Pons (tissue), 1 donor: ENCODE data around the gene CTRB2.
"Not testable (repeated sequence)": the region's sequence is repeated elsewhere in the genome, so short reads cannot be mapped to it uniquely, and the experiment has no call there.

Experiments used
- DNase-seq: peaks from one replicate; pipeline ENCODE4 v3.0.0-alpha.2; 2016; ENCODE audit warnings: low spot score

CTRB2 gene

GRCh38 chr16:75205438-75205837 is 1.5 kb downstream of the CTRB2 start:
- DNase-seq = not testable (repeated sequence)

DNA sequence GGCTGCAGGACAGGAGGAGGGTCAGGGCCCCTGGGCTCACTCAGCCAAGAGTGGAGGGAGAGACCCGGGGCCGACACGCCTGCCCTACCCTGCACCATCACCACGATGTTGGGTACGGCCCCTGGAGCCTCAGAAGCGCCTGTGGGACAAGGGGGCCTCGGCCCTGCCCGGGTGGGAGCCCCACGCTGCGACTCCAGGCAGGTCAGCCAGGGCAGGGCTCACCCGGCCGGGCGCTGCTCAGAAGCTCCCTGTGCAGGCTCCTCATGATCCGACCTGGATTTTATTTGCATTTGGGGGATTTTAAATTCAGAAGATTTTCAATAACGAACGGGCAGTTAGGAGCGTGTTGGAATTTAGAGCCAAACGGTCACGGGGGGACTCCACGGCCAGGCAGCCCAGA is 2.1 kb downstream of the CTRB2 start:
- not testable (repeated sequence) for DNase-seq

GRCh38 chr16:75204410-75204758 is 2.6 kb downstream of the CTRB2 start:
- DNase-seq = no peak

GRCh38 chr16:75203667-75204409 is 3.1 kb downstream of the CTRB2 start:
- DNase-seq = no peak

DNA sequence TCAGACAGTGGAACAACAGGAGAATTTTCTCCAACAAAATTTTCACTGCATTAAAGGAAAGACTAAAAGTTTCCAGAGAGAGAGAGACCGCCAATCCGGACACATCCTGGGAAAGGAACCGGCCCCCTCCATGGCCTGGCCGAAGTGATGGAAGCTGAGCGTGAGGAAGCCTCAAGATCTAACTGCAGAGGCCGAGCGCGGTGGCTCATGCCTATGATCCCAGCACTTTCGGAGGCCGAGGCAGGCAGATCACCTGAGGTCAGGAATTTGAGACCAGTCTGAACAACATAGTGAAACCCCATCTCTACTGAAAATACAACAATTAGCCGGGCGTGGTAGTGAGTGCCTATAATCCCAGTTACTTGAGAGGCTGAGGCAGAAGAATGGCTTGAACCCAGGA is 3.9 kb downstream of the CTRB2 start:
- DNase-seq = no peak

DNA sequence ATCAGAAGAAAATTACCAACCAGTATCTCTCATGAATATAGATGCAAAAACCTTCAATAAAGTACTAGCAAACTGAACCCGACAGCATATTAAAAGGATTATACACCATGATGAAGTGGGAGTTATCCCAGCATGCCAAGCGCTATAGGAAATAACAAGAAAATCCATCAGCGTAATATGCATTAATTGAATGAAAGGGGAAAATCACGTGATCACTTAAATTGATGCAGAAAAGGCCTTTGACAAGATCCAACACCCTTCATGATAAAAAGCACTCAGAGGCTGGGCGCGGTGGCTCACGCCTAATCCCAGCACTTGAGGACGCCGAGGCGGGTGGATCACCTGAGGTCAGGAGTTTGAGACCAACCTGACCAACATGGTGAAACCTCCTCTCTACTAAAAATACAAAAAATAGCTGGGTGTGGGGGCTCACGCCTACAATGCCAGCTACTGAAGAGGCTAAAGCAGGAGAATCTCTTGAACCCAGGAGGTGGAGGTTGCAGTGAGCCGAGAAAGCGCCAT is 4.8 kb downstream of the CTRB2 start:
- DNase-seq = no peak

DNA sequence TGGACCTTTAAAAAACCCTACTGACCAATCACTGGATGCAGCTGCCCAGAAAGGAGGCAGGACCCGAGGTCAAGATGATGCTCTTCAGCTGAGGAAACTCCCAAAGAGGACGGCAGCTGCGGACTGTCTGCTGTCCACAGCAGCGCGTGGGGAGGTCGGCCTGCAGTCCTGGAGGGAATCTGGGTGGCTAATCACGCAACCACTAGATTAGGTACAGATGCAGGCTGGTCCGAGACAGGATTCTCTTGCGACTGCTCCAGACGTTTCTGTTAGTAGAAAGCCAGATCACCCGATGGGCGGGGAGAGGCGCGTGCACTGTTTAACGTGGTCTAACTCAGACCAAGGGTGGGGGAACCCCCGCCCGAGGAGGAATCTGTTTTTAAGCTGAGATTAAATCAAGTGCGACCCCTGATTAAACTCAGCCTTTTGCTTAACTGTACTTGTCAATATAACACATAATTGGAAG is 8.8 kb downstream of the CTRB2 start:
- no peak for DNase-seq

DNA sequence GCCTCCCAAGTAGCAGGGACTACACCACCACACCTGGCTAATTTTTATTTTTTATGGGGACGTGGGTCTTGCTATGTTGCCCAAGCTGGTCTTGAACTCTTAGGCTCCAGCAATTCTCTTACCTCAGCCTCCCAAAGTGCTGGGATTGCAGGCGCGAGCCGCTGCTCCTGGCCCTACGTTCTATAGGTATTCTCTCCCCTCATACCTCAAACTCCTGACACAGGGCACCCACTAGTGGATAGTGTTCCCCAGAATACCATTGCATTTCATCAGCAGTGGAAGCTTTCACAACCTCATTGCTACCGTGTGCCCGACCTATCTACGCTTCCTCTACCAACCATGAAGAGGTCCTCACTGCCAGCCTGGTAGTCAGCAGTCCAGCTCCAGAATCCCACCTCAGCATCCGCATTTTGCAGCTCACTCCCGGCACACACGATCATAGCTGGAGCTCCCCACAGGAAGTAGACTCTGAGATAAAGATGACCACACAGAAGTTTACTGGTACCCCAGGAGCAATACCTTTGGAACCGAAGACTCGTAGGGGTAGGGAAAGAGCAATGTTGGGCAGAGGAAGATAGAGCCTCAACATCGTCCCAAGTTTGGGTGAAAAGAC is 9.3 kb downstream of the CTRB2 start:
- DNase-seq = no peak

- no peak for DNase-seq
Observed at GRCh38 chr16:75196836-75197235, 10.1 kb downstream of the CTRB2 start.

DNA sequence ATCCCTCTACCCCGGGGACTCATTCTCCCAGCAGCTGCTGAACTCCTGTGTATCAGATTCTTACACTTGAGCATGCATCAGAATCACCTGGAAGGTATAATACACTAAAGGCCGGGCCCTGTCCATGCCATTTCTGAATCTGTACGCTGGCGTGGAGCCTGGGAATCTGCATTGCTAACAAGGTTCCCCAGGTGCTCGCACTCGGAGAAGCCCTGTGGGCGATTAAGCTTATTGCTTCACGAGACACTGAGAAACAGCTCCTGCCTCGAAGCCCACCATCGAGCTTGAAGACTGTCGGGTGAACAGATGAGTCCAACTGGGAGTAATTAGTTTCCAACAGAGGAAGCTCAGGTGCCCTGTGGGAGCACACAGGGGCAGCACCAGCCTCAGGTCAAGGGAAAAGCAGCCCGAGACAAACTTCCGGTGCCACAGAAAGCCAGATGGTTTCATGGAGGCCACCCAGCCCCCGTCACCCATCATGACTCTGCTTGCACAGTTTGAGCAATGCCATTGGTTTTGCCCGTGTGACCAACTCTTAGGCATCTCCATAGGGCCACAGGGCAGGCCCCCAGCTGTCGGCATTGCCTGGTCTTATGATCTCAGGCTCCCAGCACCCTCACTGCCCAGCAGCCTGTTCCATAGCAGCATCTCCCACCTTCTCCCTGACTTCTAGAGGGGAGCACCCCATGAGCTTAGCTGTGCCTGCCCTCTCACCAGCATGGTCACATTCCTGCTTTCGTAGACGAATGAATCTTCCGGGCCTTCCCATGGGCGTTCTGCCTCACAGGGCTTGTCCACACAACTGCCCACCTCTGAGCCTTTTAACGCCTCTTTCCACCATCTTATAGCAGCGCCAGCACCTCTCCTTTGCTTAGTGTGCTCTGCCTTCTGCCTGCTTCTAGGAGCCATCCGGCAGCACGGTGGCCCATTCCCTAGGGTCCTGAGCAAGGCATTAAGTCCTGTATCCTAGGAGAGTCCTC is 10.9 kb downstream of the CTRB2 start:
- DNase-seq = no peak

- no peak for DNase-seq
Observed at GRCh38 chr16:75193730-75194444, 13.1 kb downstream of the CTRB2 start.

DNA sequence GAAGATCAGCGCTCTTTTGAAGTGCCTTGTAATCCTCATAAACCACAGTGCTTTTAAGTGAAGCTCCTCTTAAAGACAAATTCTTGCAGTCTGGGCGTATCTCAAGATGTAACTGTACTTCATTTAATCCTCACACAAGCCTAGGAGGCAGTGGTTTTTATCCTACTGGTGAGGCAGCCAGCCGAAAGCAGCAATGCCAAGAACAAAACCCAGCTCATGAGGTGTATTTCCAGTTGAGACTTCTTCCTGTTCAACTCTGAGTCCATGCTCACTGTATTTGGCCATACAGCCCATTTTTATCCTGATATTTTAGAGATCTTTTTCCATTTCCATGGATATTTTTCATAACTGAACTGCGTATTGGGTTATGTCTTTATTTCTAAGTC is 13.7 kb downstream of the CTRB2 start:
- no peak for DNase-seq

GRCh38 chr16:75192606-75193264 is 14.2 kb downstream of the CTRB2 start:
- no peak for DNase-seq

DNA sequence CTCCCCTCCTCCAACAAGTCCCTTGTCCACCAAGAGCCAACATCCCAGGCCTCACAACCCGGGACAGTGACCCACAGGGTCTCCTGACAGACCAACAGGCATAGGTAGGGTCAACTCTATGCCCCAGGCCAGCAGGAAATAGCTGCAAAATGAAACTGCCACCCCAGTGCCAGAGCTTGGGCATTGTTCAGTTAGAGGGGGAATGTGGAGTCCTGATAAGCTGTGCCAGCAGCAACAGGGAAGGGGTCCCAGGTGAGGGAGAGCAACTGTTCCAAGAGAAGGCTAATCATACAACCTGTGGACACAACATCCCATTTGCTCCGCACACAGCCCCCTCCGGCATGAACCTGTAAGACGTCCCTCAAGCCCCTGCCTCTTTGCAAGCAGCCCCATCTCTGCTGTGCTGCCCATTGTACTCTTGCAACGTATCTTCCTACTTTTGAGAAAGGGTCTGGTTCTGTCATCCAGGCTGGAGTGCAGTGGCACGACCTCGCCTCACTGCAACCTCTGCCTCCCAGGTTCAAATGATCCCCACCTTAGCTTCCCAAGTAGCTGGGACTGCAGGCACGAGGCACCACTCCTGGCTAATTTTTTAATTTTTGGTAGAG is 17.2 kb downstream of the CTRB2 start:
- no peak for DNase-seq

- DNase-seq = no peak
Observed at GRCh38 chr16:75188832-75189477, 18.0 kb downstream of the CTRB2 start.

DNA sequence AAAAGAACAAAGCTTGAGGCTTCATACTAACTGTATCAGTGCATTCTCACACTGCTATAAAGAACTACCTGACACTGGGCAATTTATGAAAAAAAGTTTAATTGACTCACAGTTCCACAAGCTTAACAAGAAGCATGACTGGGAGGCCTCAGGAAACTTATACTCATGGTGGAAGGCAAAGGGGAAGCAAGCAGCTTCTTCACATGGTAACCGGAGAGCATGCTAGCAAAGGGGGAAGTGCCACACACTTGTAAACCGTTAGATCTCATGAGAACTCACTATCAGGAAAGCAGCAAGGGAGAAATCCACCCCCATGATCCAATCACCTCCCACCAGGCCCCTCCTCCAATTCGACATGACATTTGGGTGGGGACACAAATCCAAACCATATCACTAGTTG is 25.3 kb downstream of the CTRB2 start:
- no peak for DNase-seq

DNA sequence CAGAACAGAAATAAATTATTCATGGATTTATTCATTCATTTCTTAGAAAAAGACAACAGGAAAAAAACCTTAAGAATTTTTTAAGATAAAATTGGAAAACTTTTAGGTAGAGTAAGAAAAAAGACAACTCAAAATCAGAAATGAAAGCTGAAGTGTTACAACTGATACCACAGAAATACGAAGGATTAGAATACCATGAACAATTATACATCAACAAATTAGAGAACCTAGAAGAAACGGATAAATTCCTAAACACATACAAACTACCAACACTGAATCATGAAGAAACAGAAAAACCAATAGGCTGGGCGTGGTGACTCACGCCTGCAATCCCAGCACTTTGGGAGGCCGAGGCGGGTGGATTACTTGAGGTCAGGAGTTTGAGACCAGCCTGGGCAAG is 27.8 kb downstream of the CTRB2 start:
- DNase-seq = no peak

GRCh38 chr16:75176926-75177325 is 30.0 kb downstream of the CTRB2 start:
- no peak for DNase-seq

- no peak for DNase-seq
Observed at GRCh38 chr16:75175074-75175473, 31.9 kb downstream of the CTRB2 start.

DNA sequence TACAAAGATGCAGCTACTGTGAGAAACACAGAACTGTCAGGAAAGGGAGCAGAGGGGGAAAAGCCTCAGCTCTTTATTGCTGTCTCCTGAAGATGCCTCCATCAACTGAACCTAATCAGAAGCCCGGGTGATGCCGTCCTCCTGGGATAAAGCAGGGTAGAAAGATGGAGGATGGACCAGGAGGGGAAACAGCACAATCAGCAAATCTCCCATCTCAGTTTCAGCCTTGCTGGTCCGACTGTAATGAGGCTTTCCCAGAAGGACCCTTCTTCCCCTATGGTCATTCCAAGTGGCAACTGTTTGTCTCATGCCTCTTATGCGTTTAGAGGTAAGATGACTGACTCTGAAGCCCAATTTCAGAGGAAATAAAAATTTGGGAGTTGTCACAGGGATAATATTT is 34.4 kb downstream of the CTRB2 start:
- DNase-seq = no peak
